ENCODE measurements around the gene SALL4. TPM values are rescaled to one million over a fixed set of nuclear protein-coding genes. Genes with fewer than 3 reads are reported as not detected.

SALL4 gene
- total RNA-seq, 4 donors from 2014 or later: 0.14 TPM; not detected in 3

- intact Hi-C loops (cut with DNase I; ENCODE audit: low total_unique reads): no loop called here
- TF ChIP-seq POLR2AphosphoS5 (IDR thresholded peaks at IDR 0.05) (no peak), POLR2A (IDR thresholded peaks at IDR 0.05) (no peak), CTCF (IDR thresholded peaks at IDR 0.05) (no peak), EP300 (IDR thresholded peaks at IDR 0.05; ENCODE audit: low read depth) (no peak)
- DNase-seq: no peak
- 95 to 100% methylated on average over 2 to 13 of the region's 13 CpGs for WGBS, 2 donors (ENCODE audit: low coverage in 1 of 2)
- in situ Hi-C loops (cut with MboI; ENCODE audit: low pct_ligation_motif_present in 1 of 4, low pct_unique_long_range_greater_than_20kb in 1 of 4, low sequenced_read_pairs in 3 of 4): loop anchor here in 1 of 4 donors (25.0 kb wide), 1 partner anchor 154 kb away; no protein-coding TSS in a partner anchor
- no peaks in the 10 kb centered on the region for H3K4me1 ChIP-seq
- no peak overlapping the region for H3K4me3 ChIP-seq
- H3K9me3 ChIP-seq: no peaks in the 10 kb centered on the region
- H3K36me3 ChIP-seq: no peaks in the 10 kb centered on the region
- no peaks in the 10 kb centered on the region for H3K27me3 ChIP-seq
- no peak overlapping the region for H3K27ac ChIP-seq
Observed at GRCh38 chr20:51791626-51792025, 10.7 kb downstream of the SALL4 start.

- 85 to 90% methylated on average over 4 to 17 of the region's 17 CpGs for WGBS, 2 donors (ENCODE audit: low coverage in 1 of 2)
- H3K4me1 ChIP-seq: no peaks in the 10 kb centered on the region
- intact Hi-C loops (cut with DNase I; ENCODE audit: low total_unique reads): no loop called here
- in situ Hi-C loops (cut with MboI; ENCODE audit: low pct_ligation_motif_present in 1 of 4, low pct_unique_long_range_greater_than_20kb in 1 of 4, low sequenced_read_pairs in 3 of 4): loop anchor here in 1 of 4 donors (25.0 kb wide), 1 partner anchor 153 kb away; no protein-coding TSS in a partner anchor
- no peak for TF ChIP-seq CTCF (IDR thresholded peaks at IDR 0.05)
- TF ChIP-seq POLR2A (IDR thresholded peaks at IDR 0.05): no peak
- no peaks in the 10 kb centered on the region for H3K9me3 ChIP-seq
- no peaks in the 10 kb centered on the region for H3K36me3 ChIP-seq
- no peak overlapping the region for H3K4me3 ChIP-seq
- no peaks in the 10 kb centered on the region for H3K27me3 ChIP-seq
- no peak for DNase-seq
- no peak overlapping the region for H3K27ac ChIP-seq
Observed at GRCh38 chr20:51790256-51790655, 12.1 kb downstream of the SALL4 start.

- Histone ChIP-seq H3K9me3 (no peaks in the 10 kb centered on the region), H3K4me1 (no peaks in the 10 kb centered on the region), H3K27ac (no peak overlapping the region), H3K36me3 (no peaks in the 10 kb centered on the region), H3K4me3 (no peak overlapping the region), H3K27me3 (no peaks in the 10 kb centered on the region)
- intact Hi-C loops (cut with DNase I; ENCODE audit: low total_unique reads) (no loop called here), in situ Hi-C loops (cut with MboI; ENCODE audit: low pct_ligation_motif_present in 1 of 4, low pct_unique_long_range_greater_than_20kb in 1 of 4, low sequenced_read_pairs in 3 of 4) (loop anchor here in 1 of 4 donors (25.0 kb wide), 1 partner anchor 152 kb away; no protein-coding TSS in a partner anchor)
- TF ChIP-seq EP300 (IDR thresholded peaks at IDR 0.05; ENCODE audit: low read depth) (no peak), CTCF (IDR thresholded peaks at IDR 0.05) (no peak), POLR2A (IDR thresholded peaks at IDR 0.05) (no peak), POLR2AphosphoS5 (IDR thresholded peaks at IDR 0.05) (no peak)
- no peak for DNase-seq
- 54 to 83% methylated on average over 2 of the region's 2 CpGs for WGBS, 2 donors (ENCODE audit: low coverage in 1 of 2)
Observed at GRCh38 chr20:51789434-51789833, 12.9 kb downstream of the SALL4 start.

GRCh38 chr20:51788822-51789221 is 13.5 kb downstream of the SALL4 start:
- Histone ChIP-seq H3K36me3 (no peaks in the 10 kb centered on the region), H3K27me3 (no peaks in the 10 kb centered on the region), H3K27ac (no peak overlapping the region), H3K4me3 (no peak overlapping the region), H3K4me1 (no peaks in the 10 kb centered on the region), H3K9me3 (no peaks in the 10 kb centered on the region)
- intact Hi-C loops (cut with DNase I; ENCODE audit: low total_unique reads) (no loop called here), in situ Hi-C loops (cut with MboI; ENCODE audit: low pct_ligation_motif_present in 1 of 4, low pct_unique_long_range_greater_than_20kb in 1 of 4, low sequenced_read_pairs in 3 of 4) (loop anchor here in 1 of 4 donors (25.0 kb wide), 1 partner anchor 152 kb away; no protein-coding TSS in a partner anchor)
- no peak for TF ChIP-seq EP300 (IDR thresholded peaks at IDR 0.05; ENCODE audit: low read depth)
- no peak for TF ChIP-seq POLR2AphosphoS5 (IDR thresholded peaks at IDR 0.05)
- TF ChIP-seq POLR2A (IDR thresholded peaks at IDR 0.05): no peak
- no peak for TF ChIP-seq CTCF (IDR thresholded peaks at IDR 0.05)
- no peak for DNase-seq
- WGBS, 2 donors (ENCODE audit: low coverage in 1 of 2): 89% methylated on average over 14 of the region's 14 CpGs; no CpG with 5 or more reads in 1 of the 2 donors

Measured in transverse colon (tissue), 4 donors.